HepG2 (cell line): ENCODE results near the gene PTPRU. TPM values are rescaled to one million over a fixed set of nuclear protein-coding genes. Genes with fewer than 3 reads are reported as not detected.

Source experiments
- ATAC-seq: fragments of 200-7000 bp; cut with Tn5 transposase; 3 replicates; pipeline ENCODE4 v1.9.1; 2020; ENCODE audit warnings: mild to moderate bottlenecking, moderate library complexity
- BruUV-seq: library from RNA; stranded (reverse); fragments of 400-500 nt; replicated peaks from 2 replicates; lab custom pipeline; 2021; lab: Mats Ljungman, UMichigan
- CTCF ChIA-PET: fragments of 300-600 bp; formaldehyde crosslinking; extraction: SDS; loops from one replicate; lab custom pipeline; 2021; ENCODE audit warnings: low total read pairs, inconsistent platforms, low intra/inter-chr PET ratio; lab: Yijun Ruan, JAX
- POLR2A ChIA-PET: fragments of 350-600 bp; sonication (Branson Sonifier 250); formaldehyde crosslinking; loops from one replicate; lab custom pipeline; 2020; ENCODE audit warnings: antibody characterized with exemption, inconsistent platforms; lab: Yijun Ruan, JAX
- DNase-seq: peaks from one replicate; pipeline ENCODE4 v3.0.0-alpha.2; 2015; ENCODE audit warnings: low spot score
- FAIRE-seq: peaks from 3 replicates; lab custom pipeline; 2011; peaks lifted over from hg19 to GRCh38; lab: Jason Lieb, UNC
- H2AFZ ChIP-seq: one replicate; pipeline ENCODE4 v1.6.1; 2011; ENCODE audit warnings: low read length, inconsistent platforms
- H3K27ac ChIP-seq: fragments of 300-600 bp; 3 replicates; pipeline ENCODE4 v1.8.0; 2011; ENCODE audit warnings: mixed run types, mild to moderate bottlenecking, mixed read lengths, low read length, inconsistent platforms; ENCODE audit not compliant: insufficient read depth; ENCODE audit errors: extremely low read length
- H3K27me3 ChIP-seq, 2 experiments: fragments of 200-600 bp in 1 of 2; 2 replicates in 1 of 2; 3 replicates in 1 of 2; pipeline versions ENCODE4 v1.6.0 to v1.8.0; 2011; ENCODE audit warnings: low read length in 2 of 2, mild to moderate bottlenecking in 2 of 2, moderate library complexity in 2 of 2, inconsistent platforms in 1 of 2; ENCODE audit not compliant: insufficient read depth in 2 of 2, control insufficient read depth in 1 of 2
- H3K36me3 ChIP-seq, 2 experiments: fragments of 200-600 bp in 1 of 2; replicated peaks in 1 of 2; 2 replicates in 1 of 2; 3 replicates in 1 of 2; pipeline versions ENCODE4 v1.5.1 to v1.8.0; 2011; ENCODE audit warnings: low read length in 2 of 2, inconsistent platforms in 1 of 2; ENCODE audit not compliant: insufficient read depth in 2 of 2, control insufficient read depth in 1 of 2
- H3K4me1 ChIP-seq: 2 replicates; pipeline ENCODE4 v1.5.1; 2012; ENCODE audit warnings: low read length, inconsistent platforms; ENCODE audit not compliant: insufficient read depth
- H3K4me2 ChIP-seq: 2 replicates; pipeline ENCODE4 v1.6.0; 2011; ENCODE audit warnings: low read depth, low read length, inconsistent platforms
- H3K4me3 ChIP-seq, 3 experiments: fragments of 200-600 bp in 1 of 3; sonication (generic), shearing (Covaris generic) in 1 of 3; replicated peaks in 1 of 3; 2 replicates each; pipeline ENCODE4 v1.5.1; 2011 to 2016; ENCODE audit warnings: low read length in 3 of 3, inconsistent platforms in 2 of 3, low read depth in 2 of 3, mild to moderate bottlenecking in 2 of 3, control low read depth in 1 of 3, mixed read lengths in 1 of 3; ENCODE audit not compliant: insufficient read depth in 1 of 3
- H3K79me2 ChIP-seq: one replicate; pipeline ENCODE4 v1.6.1; 2011; ENCODE audit warnings: low read length, inconsistent platforms; ENCODE audit not compliant: insufficient read depth
- H3K9ac ChIP-seq: 2 replicates; pipeline ENCODE4 v1.6.0; 2011; ENCODE audit warnings: mild to moderate bottlenecking, low read depth, low read length, inconsistent platforms; ENCODE audit not compliant: insufficient read depth
- H3K9me3 ChIP-seq: 2 replicates; pipeline ENCODE4 v1.5.1; 2012; ENCODE audit warnings: mild to moderate bottlenecking, low read length
- H4K20me1 ChIP-seq: 2 replicates; pipeline ENCODE4 v1.6.0; 2011; ENCODE audit warnings: inconsistent platforms, mild to moderate bottlenecking, low read length, moderate library complexity; ENCODE audit not compliant: insufficient read depth
- ARID5B ChIP-seq: IDR thresholded peaks from 2 replicates; pipeline ENCODE4 v1.4.0; 2020; ENCODE audit warnings: mild to moderate bottlenecking, missing genetic modification reagents
- DDIT3 ChIP-seq: sonication (generic); formaldehyde crosslinking; IDR thresholded peaks from 2 replicates; pipeline ENCODE4 v1.4.0; 2020; ENCODE audit warnings: mild to moderate bottlenecking, missing genetic modification reagents
- EEA1 ChIP-seq: sonication (generic); formaldehyde crosslinking; IDR thresholded peaks from 2 replicates; pipeline ENCODE4 v1.5.1; 2020; ENCODE audit warnings: mild to moderate bottlenecking, missing genetic modification reagents, borderline replicate concordance
- FIP1L1 ChIP-seq: fragments of 200-400 bp; formaldehyde crosslinking; IDR thresholded peaks from 2 replicates; pipeline ENCODE4 v1.6.1; 2018; ENCODE audit warnings: low read depth, mild to moderate bottlenecking, low read length, moderate library complexity, borderline replicate concordance; ENCODE audit not compliant: insufficient read depth
- HNRNPUL1 ChIP-seq: fragments of 200-400 bp; formaldehyde crosslinking; IDR thresholded peaks from 2 replicates; pipeline ENCODE4 v1.6.1; 2017; ENCODE audit warnings: low read depth, mild to moderate bottlenecking, low read length, moderate library complexity
- IRF2 ChIP-seq: IDR thresholded peaks from 2 replicates; pipeline ENCODE4 v1.6.1; 2018; ENCODE audit warnings: missing genetic modification reagents, missing compliant biosample characterization
- KLF9 ChIP-seq: IDR thresholded peaks from 2 replicates; pipeline ENCODE4 v1.6.1; 2016; ENCODE audit warnings: low read depth
- MATR3 ChIP-seq: sonication (generic); formaldehyde crosslinking; IDR thresholded peaks from 2 replicates; pipeline ENCODE4 v1.4.0; 2020; ENCODE audit warnings: missing genetic modification reagents
- MED13 ChIP-seq: sonication (generic); formaldehyde crosslinking; IDR thresholded peaks from 2 replicates; pipeline ENCODE4 v1.5.0; 2020; ENCODE audit warnings: missing genetic modification reagents
- REST ChIP-seq, 2 experiments: IDR thresholded peaks; 2 replicates each; pipeline ENCODE4 v1.6.1; 2011 to 2012; ENCODE audit warnings: low read length in 2 of 2, borderline replicate concordance in 1 of 2, low read depth in 1 of 2, mild to moderate bottlenecking in 1 of 2, moderate library complexity in 1 of 2
- XRCC5 ChIP-seq: fragments of 200-400 bp; formaldehyde crosslinking; optimal IDR thresholded peaks from 2 replicates; pipeline ENCODE3; 2017; ENCODE audit warnings: mild to moderate bottlenecking, low read length
- ZNF382 ChIP-seq: sonication (generic); formaldehyde crosslinking; IDR thresholded peaks from 2 replicates; pipeline ENCODE4 v1.5.0; 2020; ENCODE audit warnings: missing genetic modification reagents, mild to moderate bottlenecking, borderline replicate concordance
- ZSCAN31 ChIP-seq: sonication (generic); formaldehyde crosslinking; IDR thresholded peaks from 2 replicates; pipeline ENCODE4 v1.5.0; 2020; ENCODE audit warnings: low read depth, mild to moderate bottlenecking, missing genetic modification reagents
- WGBS: methylation state at CpG from one replicate; pipeline ENCODE4 v1.1.6; 2017; ENCODE audit warnings: low lambda C conversion rate; 5-methylcytosine and 5-hydroxymethylcytosine counted together
- in situ Hi-C: cut with HindIII; loops from 2 replicates; pipeline ENCODE4 v1.10.0; 2017; ENCODE audit warnings: low pct_unique_long_range_greater_than_20kb; ENCODE audit not compliant: extremely low pct_ligation_motif_present
- intact Hi-C: fragments of 100-400 bp; cut with micrococcal nuclease; formaldehyde crosslinking; loops from one replicate; pipeline ENCODE4 v1.10.0; 2022; ENCODE audit not compliant: unreplicated experiment
- polyA plus RNA-seq, 8 experiments: library from polyadenylated mRNA; depleted of rRNA in 3 of 8; stranded (reverse) in 7 of 8; unstranded in 1 of 8; fragments of >200 nt; fragmentation: Illumina TruSeq in 4 of 8; extraction: Trizol in 4 of 8; gene quantifications; 2 replicates each; pipeline versions ENCODE4 v1.2.1 to v1.2.3, GENCODE V29; 2011 to 2016; ENCODE audit warnings: low read depth in 4 of 8, missing spikeins in 1 of 8, mixed read lengths in 1 of 8; ENCODE audit not compliant: insufficient read depth in 1 of 8
- total RNA-seq, 5 experiments: library from RNA; depleted of rRNA; stranded (reverse); fragments of >200 nt; fragmentation: Illumina TruSeq; extraction: Trizol; gene quantifications; 2 replicates each; pipeline ENCODE4 v1.2.3, GENCODE V29; 2016; ENCODE audit warnings: low read depth in 1 of 5

The PTPRU gene
- total and polyA plus RNA-seq, 2 of the 13 experiments (the other 11 are each of a cell fraction or from before 2014, with no cell fraction given) = 21.6 to 22.3 TPM

- TF ChIP-seq DDIT3 (CRISPR knock-in tag) = no peak
Measured at GRCh38 chr1:29368936-29369932, 132.9 kb downstream of the PTPRU start (continued).

GRCh38 chr1:29370067-29370466, 133.7 kb downstream of the PTPRU start:
- Histone ChIP-seq H2AFZ (no peak overlapping the region), H3K27ac (no peak overlapping the region), H3K79me2 (no peaks in the 10 kb centered on the region), H3K27me3 (peaks cover 0 to 15% of the 10 kb centered on the region in 2 experiments; a peak in 3 of 5 replicates), H3K4me3 (no peak overlapping the region), H4K20me1 (no peaks in the 10 kb centered on the region), H3K9me3 (no peaks in the 10 kb centered on the region), H3K9ac (no peak overlapping the region), H3K4me2 (no peak overlapping the region), H3K36me3 (no peaks in the 10 kb centered on the region), H3K4me1 (no peaks in the 10 kb centered on the region)
- intact Hi-C loops = no loop called here
- WGBS = 0% methylated on average over 3 of the region's 3 CpGs
- CTCF ChIA-PET = no interaction called here
- in situ Hi-C loops = no loop called here
- ATAC-seq = no peak
- POLR2A ChIA-PET = no interaction called here
- no peak for DNase-seq
- no peak for FAIRE-seq
- no TSS peak for BruUV-seq
- no peak for TF ChIP-seq KLF9 (CRISPR knock-in tag)
- no peak for TF ChIP-seq IRF2
- no peak for TF ChIP-seq FIP1L1
- no peak for TF ChIP-seq ZSCAN31
- TF ChIP-seq MED13 = no peak
- TF ChIP-seq REST (IDR thresholded peaks at IDR 0.05; ENCODE audit: borderline replicate concordance in 1 of 2, low read depth in 1 of 2, low read length in 2 of 2) = no peak
- TF ChIP-seq ZNF382 (CRISPR knock-in tag) = no peak
- TF ChIP-seq EEA1 (CRISPR knock-in tag) = no peak
- no peak for TF ChIP-seq MATR3
- TF ChIP-seq HNRNPUL1 = no peak
- TF ChIP-seq XRCC5 = no peak
- TF ChIP-seq ARID5B (CRISPR knock-in tag) = no peak
